ENCODE measurements around the gene SCARB2.

Gene SCARB2

GRCh38 chr4:76224171-76224570 lies 10.5 kb upstream of the SCARB2 start:
- no peak for DNase-seq (ENCODE audit: low read depth)

- no peak for DNase-seq (ENCODE audit: low read depth)
Measured at GRCh38 chr4:76219299-76220055, 5.9 kb upstream of the SCARB2 start.

GRCh38 chr4:76216975-76217814 lies 3.6 kb upstream of the SCARB2 start:
- no peak for DNase-seq (ENCODE audit: low read depth)

GRCh38 chr4:76216524-76216923 lies 2.9 kb upstream of the SCARB2 start:
- no peak for DNase-seq (ENCODE audit: low read depth)

- no peak for DNase-seq (ENCODE audit: low read depth)
Measured at GRCh38 chr4:76215077-76215476, 1.5 kb upstream of the SCARB2 start.

- no peak for DNase-seq (ENCODE audit: low read depth)
Measured at GRCh38 chr4:76214177-76214675, 602 bp upstream of the SCARB2 start.

- no peak for DNase-seq (ENCODE audit: low read depth)
Measured at GRCh38 chr4:76212851-76213414, 691 bp downstream of the SCARB2 start.

- DNase-seq (ENCODE audit: low read depth) = no peak
Measured at GRCh38 chr4:76211769-76212708, 1.6 kb downstream of the SCARB2 start.

GRCh38 chr4:76210452-76210851 lies 3.2 kb downstream of the SCARB2 start:
- DNase-seq (ENCODE audit: low read depth) = no peak

GRCh38 chr4:76209881-76210280 lies 3.7 kb downstream of the SCARB2 start:
- no peak for DNase-seq (ENCODE audit: low read depth)

- DNase-seq (ENCODE audit: low read depth) = no peak
Measured at GRCh38 chr4:76208005-76208765, 5.4 kb downstream of the SCARB2 start.

- DNase-seq (ENCODE audit: low read depth) = no peak
Measured at GRCh38 chr4:76207549-76207948, 6.1 kb downstream of the SCARB2 start.

- DNase-seq (ENCODE audit: low read depth) = no peak
Measured at GRCh38 chr4:76206222-76206942, 7.2 kb downstream of the SCARB2 start.

GRCh38 chr4:76205476-76205875 lies 8.1 kb downstream of the SCARB2 start:
- no peak for DNase-seq (ENCODE audit: low read depth)

GRCh38 chr4:76204936-76205335 lies 8.7 kb downstream of the SCARB2 start:
- DNase-seq (ENCODE audit: low read depth) = no peak

GRCh38 chr4:76203541-76203940 lies 10.1 kb downstream of the SCARB2 start:
- DNase-seq (ENCODE audit: low read depth) = no peak

GRCh38 chr4:76201276-76201675 lies 12.3 kb downstream of the SCARB2 start:
- no peak for DNase-seq (ENCODE audit: low read depth)

- DNase-seq (ENCODE audit: low read depth) = no peak
Measured at GRCh38 chr4:76200771-76201231, 12.8 kb downstream of the SCARB2 start.

GRCh38 chr4:76199664-76200211 lies 13.9 kb downstream of the SCARB2 start:
- no peak for DNase-seq (ENCODE audit: low read depth)

Data from stimulated activated CD8-positive, alpha-beta memory T cell treated with anti-CD3 and anti-CD28 coated beads, Interleukin-12 subunit alpha, Interleukin-12 subunit beta, amount 100 ng/mL, for 4 hours (primary cell).